Transverse colon (tissue), 4 donors: Measurements from ENCODE around the gene VPS4A. TPM values are rescaled to one million over a fixed set of nuclear protein-coding genes. Genes with fewer than 3 reads are reported as not detected.

Source experiments
- DNase-seq: peaks from one replicate; pipeline ENCODE4 v3.0.0-alpha.2; 2019
- H3K27ac ChIP-seq, 4 donors: fragments of 200-600 bp; sonication (generic); 2 replicates each; pipeline ENCODE4 v1.5.1; 2016 to 2018; ENCODE audit warnings: inconsistent platforms in 4 of 4
- H3K27me3 ChIP-seq: fragments of 200-600 bp; sonication (generic); 2 replicates; pipeline ENCODE4 v1.5.1; 2017; ENCODE audit warnings: inconsistent platforms
- H3K36me3 ChIP-seq, 4 donors: fragments of 200-600 bp; sonication (generic); 2 replicates each; pipeline ENCODE4 v1.5.1; 2017 to 2019; ENCODE audit warnings: inconsistent platforms in 4 of 4
- H3K4me1 ChIP-seq, 4 donors: fragments of 200-600 bp; sonication (generic); 2 replicates each; pipeline ENCODE4 v1.5.1; 2017 to 2020; ENCODE audit warnings: inconsistent platforms in 4 of 4
- H3K4me3 ChIP-seq, 4 donors: fragments of 200-600 bp; sonication (generic); 1 replicate in 1 of 4; 2 replicates in 3 of 4; pipeline versions ENCODE4 v1.5.1 to v1.6.1; 2017 to 2019; ENCODE audit warnings: inconsistent platforms in 4 of 4
- H3K9me3 ChIP-seq, 2 donors: fragments of 200-600 bp; sonication (generic); 2 replicates each; pipeline ENCODE4 v1.5.1; 2017 to 2019; ENCODE audit warnings: inconsistent platforms in 2 of 2
- EP300 ChIP-seq: sonication (generic); formaldehyde crosslinking; IDR thresholded peaks from one replicate; pipeline ENCODE4 v1.6.1; 2017; ENCODE audit warnings: antibody characterized with exemption, low read depth
- POLR2A ChIP-seq: fragments of 450-650 bp; IDR thresholded peaks from one replicate; pipeline ENCODE4 v1.6.1; 2016; ENCODE audit warnings: antibody characterized with exemption, mild to moderate bottlenecking, moderate library complexity
- POLR2AphosphoS5 ChIP-seq, 3 donors: sonication (generic); formaldehyde crosslinking; IDR thresholded peaks; one replicate each; pipeline ENCODE4 v1.6.1; 2016; ENCODE audit warnings: antibody characterized with exemption in 3 of 3
- WGBS, 2 donors: methylation state at CpG; one replicate each; pipeline ENCODE4 v1.1.5; 2018; ENCODE audit warnings: low coverage in 1 of 2; 5-methylcytosine and 5-hydroxymethylcytosine counted together
- in situ Hi-C, 4 donors: fragments of 200-750 bp; cut with MboI; loops; one replicate each; pipeline versions ENCODE4 v1.15.0 to v1.15.1; 2017; ENCODE audit warnings: low sequenced_read_pairs in 3 of 4, low pct_ligation_motif_present in 1 of 4, low pct_unique_long_range_greater_than_20kb in 1 of 4
- intact Hi-C: fragments of 100-400 bp; cut with DNase I; formaldehyde crosslinking; loops from one replicate; pipeline ENCODE4 v1.15.1; 2023; ENCODE audit warnings: low total_unique reads
- total RNA-seq, 4 donors: library from RNA; depleted of rRNA; stranded (reverse); fragments of >200 nt; gene quantifications; one replicate each; pipeline ENCODE4 v1.1.0, GENCODE V29; 2016
- TF ChIP-seq, protein P1 (sequence below), 5 experiments: fragments of 200-600 bp in 3 of 5; fragments of 450-650 bp in 2 of 5; sonication (generic) in 3 of 5; IDR thresholded peaks; 1 replicate in 2 of 5; 2 replicates in 3 of 5; pipeline ENCODE4 v1.5.1; 2016 to 2017; ENCODE audit warnings: antibody characterized with exemption in 5 of 5, inconsistent platforms in 3 of 5, mild to moderate bottlenecking in 2 of 5, moderate library complexity in 1 of 5

Gene VPS4A
- total RNA-seq, 4 donors from 2014 or later, result 11.9 to 151 (median 42.7) TPM

GRCh38 chr16:69316595-69317034 is 5.5 kb downstream of the VPS4A start:
- peaks cover 0 to 48% (median 29%) of the 10 kb centered on the region in 4 donors for H3K36me3 ChIP-seq
- intact Hi-C loops, result no loop called here

DNA sequence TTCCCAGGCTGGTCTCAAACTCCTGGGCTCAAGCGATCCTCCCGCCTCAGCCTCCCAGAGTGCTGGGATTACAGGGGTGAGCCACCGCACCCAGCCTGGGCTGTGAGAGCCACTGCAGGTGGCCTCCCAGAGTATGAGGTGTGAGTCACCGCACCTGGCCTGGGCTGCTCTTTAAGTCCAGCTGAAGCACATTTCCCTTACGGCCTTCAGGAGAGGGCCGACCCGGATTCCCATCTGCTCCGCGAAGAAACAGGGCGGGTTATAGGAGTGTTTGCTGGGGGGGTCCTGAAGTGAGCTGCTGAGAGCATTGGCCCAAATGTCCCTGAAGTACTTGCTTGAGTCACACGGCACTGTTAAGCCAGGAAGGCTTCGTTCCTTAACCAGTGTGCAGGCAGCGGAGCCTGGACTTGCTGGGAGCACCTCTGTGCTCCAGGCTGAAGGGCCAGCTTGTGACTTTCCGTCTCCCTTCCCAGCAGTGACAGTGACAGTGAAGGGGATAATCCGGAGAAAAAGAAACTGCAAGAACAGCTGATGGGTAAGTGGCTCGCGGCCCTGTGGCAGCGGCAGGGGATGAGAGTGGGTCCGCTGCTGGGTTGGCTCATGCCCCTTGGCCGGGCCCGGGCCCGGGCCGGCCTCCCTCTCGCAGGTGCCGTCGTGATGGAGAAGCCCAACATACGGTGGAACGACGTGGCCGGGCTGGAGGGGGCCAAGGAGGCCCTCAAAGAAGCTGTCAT is 7.2 kb downstream of the VPS4A start:
- in situ Hi-C loops (no loop called here), intact Hi-C loops (no loop called here)
- DNase-seq, result no peak
- TF ChIP-seq, protein P1, sequence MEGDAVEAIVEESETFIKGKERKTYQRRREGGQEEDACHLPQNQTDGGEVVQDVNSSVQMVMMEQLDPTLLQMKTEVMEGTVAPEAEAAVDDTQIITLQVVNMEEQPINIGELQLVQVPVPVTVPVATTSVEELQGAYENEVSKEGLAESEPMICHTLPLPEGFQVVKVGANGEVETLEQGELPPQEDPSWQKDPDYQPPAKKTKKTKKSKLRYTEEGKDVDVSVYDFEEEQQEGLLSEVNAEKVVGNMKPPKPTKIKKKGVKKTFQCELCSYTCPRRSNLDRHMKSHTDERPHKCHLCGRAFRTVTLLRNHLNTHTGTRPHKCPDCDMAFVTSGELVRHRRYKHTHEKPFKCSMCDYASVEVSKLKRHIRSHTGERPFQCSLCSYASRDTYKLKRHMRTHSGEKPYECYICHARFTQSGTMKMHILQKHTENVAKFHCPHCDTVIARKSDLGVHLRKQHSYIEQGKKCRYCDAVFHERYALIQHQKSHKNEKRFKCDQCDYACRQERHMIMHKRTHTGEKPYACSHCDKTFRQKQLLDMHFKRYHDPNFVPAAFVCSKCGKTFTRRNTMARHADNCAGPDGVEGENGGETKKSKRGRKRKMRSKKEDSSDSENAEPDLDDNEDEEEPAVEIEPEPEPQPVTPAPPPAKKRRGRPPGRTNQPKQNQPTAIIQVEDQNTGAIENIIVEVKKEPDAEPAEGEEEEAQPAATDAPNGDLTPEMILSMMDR (IDR thresholded peaks at IDR 0.05), result no peak
- TF ChIP-seq EP300 (no peak), POLR2AphosphoS5 (IDR thresholded peaks at IDR 0.05) (no peak), POLR2A (no peak)
- H3K4me1 ChIP-seq, result peaks cover 0 to 2% (median 0%) of the 10 kb centered on the region in 4 donors
- no peaks in the 10 kb centered on the region for H3K9me3 ChIP-seq
- WGBS, 2 donors, result 87 to 95% methylated on average over 5 to 30 of the region's 30 CpGs
- no peak overlapping the region for H3K4me3 ChIP-seq
- H3K36me3 ChIP-seq, result peaks cover 0 to 64% (median 37%) of the 10 kb centered on the region in 4 donors
- no peak overlapping the region for H3K27ac ChIP-seq
- no peaks in the 10 kb centered on the region for H3K27me3 ChIP-seq

More at GRCh38 chr16:69316595-69317034, 5.5 kb downstream of the VPS4A start:
- H3K4me1 ChIP-seq, result peaks cover 9 to 17% (median 11%) of the 10 kb centered on the region in 4 donors
- in situ Hi-C loops, result no loop called here
- TF ChIP-seq POLR2A, result no peak
- no peak for TF ChIP-seq EP300
- TF ChIP-seq, protein P1 (IDR thresholded peaks at IDR 0.05), result no peak
- TF ChIP-seq POLR2AphosphoS5 (IDR thresholded peaks at IDR 0.05), result no peak
- no peak for DNase-seq
- H3K27ac ChIP-seq, result no peak overlapping the region
- H3K27me3 ChIP-seq, result no peaks in the 10 kb centered on the region
- 90% methylated on average over 17 of the region's 17 CpGs; no CpG with 5 or more reads in 1 of the 2 donors for WGBS, 2 donors
- H3K4me3 ChIP-seq, result no peak overlapping the region
- no peaks in the 10 kb centered on the region for H3K9me3 ChIP-seq

DNA sequence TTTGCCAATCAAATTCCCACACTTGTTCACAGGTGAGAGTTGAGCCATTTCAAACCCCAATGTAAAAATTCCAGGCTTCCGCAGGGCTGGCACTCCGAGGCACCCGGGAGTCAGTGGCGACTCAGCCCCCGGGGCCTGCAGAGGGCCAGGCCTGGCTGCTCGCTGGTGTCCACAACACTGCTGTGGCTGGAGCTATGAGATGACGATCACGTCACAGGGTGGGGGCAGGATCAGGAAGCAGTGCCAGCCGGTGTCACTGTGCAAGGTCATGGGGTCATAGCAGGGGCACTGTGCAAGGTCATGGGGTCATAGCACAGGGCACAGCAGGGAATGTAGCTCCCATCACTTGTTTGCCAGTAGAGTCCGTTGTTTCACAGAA is 7.8 kb downstream of the VPS4A start:
- Histone ChIP-seq H3K27ac (no peak overlapping the region), H3K36me3 (peaks cover 0 to 64% (median 39%) of the 10 kb centered on the region in 4 donors), H3K4me1 (peaks cover 0 to 1% (median under 1%) of the 10 kb centered on the region in 4 donors), H3K27me3 (no peaks in the 10 kb centered on the region), H3K4me3 (no peak overlapping the region), H3K9me3 (no peaks in the 10 kb centered on the region)
- in situ Hi-C loops, result no loop called here
- intact Hi-C loops, result no loop called here
- 83% methylated on average over 9 of the region's 10 CpGs; no CpG with 5 or more reads in 1 of the 2 donors for WGBS, 2 donors
- TF ChIP-seq POLR2A, result no peak
- no peak for TF ChIP-seq EP300
- TF ChIP-seq, protein P1 (IDR thresholded peaks at IDR 0.05), result no peak
- no peak for TF ChIP-seq POLR2AphosphoS5 (IDR thresholded peaks at IDR 0.05)
- DNase-seq, result no peak

- H3K27me3 ChIP-seq, result no peaks in the 10 kb centered on the region
- no peak for TF ChIP-seq EP300
- TF ChIP-seq, protein P1 (IDR thresholded peaks at IDR 0.05), result no peak
- no peak for TF ChIP-seq POLR2A
- TF ChIP-seq POLR2AphosphoS5 (IDR thresholded peaks at IDR 0.05), result no peak
- no peak for DNase-seq
- in situ Hi-C loops, result no loop called here
- intact Hi-C loops, result no loop called here
- no peak overlapping the region for H3K27ac ChIP-seq
- WGBS, 2 donors, result 90 to 100% methylated on average over 7 to 9 of the region's 9 CpGs
- H3K4me3 ChIP-seq, result no peak overlapping the region
- no peaks in the 10 kb centered on the region for H3K9me3 ChIP-seq
- peaks cover 0 to 64% (median 39%) of the 10 kb centered on the region in 4 donors for H3K36me3 ChIP-seq
- peaks cover 0 to 6% (median 2%) of the 10 kb centered on the region in 4 donors for H3K4me1 ChIP-seq
These were observed 8.2 kb downstream of the VPS4A start for GRCh38 chr16:69319381-69319780.
